Activated CD8-positive, alpha-beta memory T cell treated with anti-CD3 and anti-CD28 coated beads, Interleukin-2, amount 10 ng/mL, durations not matched to agents 7 days and 5 days (primary cell): Measurements from ENCODE around the gene TNFRSF17. TPM values are rescaled to one million over a fixed set of nuclear protein-coding genes. Genes with fewer than 3 reads are reported as not detected.

Experiments used
- ATAC-seq: fragments of 150-1000 bp; cut with Tn5 transposase; one replicate; pipeline ENCODE4 v1.10.0; 2021; ENCODE audit warnings: moderate library complexity
- CTCF ChIA-PET: fragments of 350-600 bp; sonication (Branson Sonifier 250); formaldehyde crosslinking; loops from one replicate; lab custom pipeline; 2021; ENCODE audit warnings: antibody characterized with exemption; lab: Charles Lee
- DNase-seq: peaks from one replicate; pipeline ENCODE4 v3.0.0-alpha.2; 2020
- H3K27ac Mint-ChIP-seq: one replicate; pipeline ENCODE4 v1.8.0; 2021; ENCODE audit warnings: mild to moderate bottlenecking, mixed read lengths
- H3K27me3 Mint-ChIP-seq: one replicate; pipeline ENCODE4 v1.8.0; 2021; ENCODE audit warnings: mixed read lengths
- H3K36me3 Mint-ChIP-seq: one replicate; pipeline ENCODE4 v1.8.0; 2021; ENCODE audit warnings: mild to moderate bottlenecking, mixed read lengths
- H3K4me1 Mint-ChIP-seq: one replicate; pipeline ENCODE4 v1.8.0; 2021; ENCODE audit warnings: mixed read lengths
- H3K4me3 Mint-ChIP-seq: one replicate; pipeline ENCODE4 v1.8.0; 2021; ENCODE audit warnings: mild to moderate bottlenecking, moderate library complexity, mixed read lengths
- H3K9me3 Mint-ChIP-seq: one replicate; pipeline ENCODE4 v1.8.0; 2022; ENCODE audit warnings: low read depth, mixed read lengths
- total RNA-seq, 2 experiments: library from RNA; stranded (reverse); gene quantifications; one replicate each; pipeline ENCODE4 v1.2.3, GENCODE V29; 2021

The TNFRSF17 gene
- total RNA-seq, 2 experiments from 2014 or later, result not detected

GRCh38 chr16:11978080-11978479, 13.1 kb downstream of the TNFRSF17 start:
- H3K27ac Mint-ChIP-seq, result no peak overlapping the region
- H3K27me3 Mint-ChIP-seq, result no peaks in the 10 kb centered on the region
- ATAC-seq, result no peak
- peaks cover 35% of the 10 kb centered on the region for H3K4me1 Mint-ChIP-seq
- CTCF ChIA-PET, result no interaction called here
- no peaks in the 10 kb centered on the region for H3K36me3 Mint-ChIP-seq
- peak overlapping the region; percentile 98 for H3K4me3 Mint-ChIP-seq
- no peak for DNase-seq
- H3K9me3 Mint-ChIP-seq, result no peaks in the 10 kb centered on the region

- ATAC-seq (no peak), DNase-seq (no peak)
- no peaks in the 10 kb centered on the region for H3K36me3 Mint-ChIP-seq
- CTCF ChIA-PET, result no interaction called here
- no peak overlapping the region for H3K27ac Mint-ChIP-seq
- peaks cover 35% of the 10 kb centered on the region for H3K4me1 Mint-ChIP-seq
- no peak overlapping the region for H3K4me3 Mint-ChIP-seq
- no peaks in the 10 kb centered on the region for H3K9me3 Mint-ChIP-seq
- H3K27me3 Mint-ChIP-seq, result no peaks in the 10 kb centered on the region
These were observed 14.1 kb downstream of the TNFRSF17 start for GRCh38 chr16:11979013-11979672.

GRCh38 chr16:11980136-11980844, 15.3 kb downstream of the TNFRSF17 start:
- Mint-ChIP-seq H3K27ac (peak overlapping the region; percentile 23), H3K4me3 (no peak overlapping the region), H3K36me3 (no peaks in the 10 kb centered on the region), H3K9me3 (no peaks in the 10 kb centered on the region), H3K4me1 (peaks cover 34% of the 10 kb centered on the region), H3K27me3 (no peaks in the 10 kb centered on the region)
- no peak for DNase-seq
- no peak for ATAC-seq
- CTCF ChIA-PET, result no interaction called here

GRCh38 chr16:11985250-11985649, 20.2 kb downstream of the TNFRSF17 start:
- DNase-seq (no peak), ATAC-seq (no peak)
- no peak overlapping the region for H3K4me3 Mint-ChIP-seq
- H3K27ac Mint-ChIP-seq, result no peak overlapping the region
- no peaks in the 10 kb centered on the region for H3K9me3 Mint-ChIP-seq
- H3K4me1 Mint-ChIP-seq, result peaks cover 2% of the 10 kb centered on the region
- no peaks in the 10 kb centered on the region for H3K36me3 Mint-ChIP-seq
- H3K27me3 Mint-ChIP-seq, result no peaks in the 10 kb centered on the region
- CTCF ChIA-PET, result no interaction called here

- DNase-seq (no peak), ATAC-seq (no peak)
- Mint-ChIP-seq H3K4me1 (no peaks in the 10 kb centered on the region), H3K4me3 (no peak overlapping the region), H3K27ac (no peak overlapping the region), H3K27me3 (no peaks in the 10 kb centered on the region), H3K9me3 (no peaks in the 10 kb centered on the region), H3K36me3 (no peaks in the 10 kb centered on the region)
- CTCF ChIA-PET, result no interaction called here
These were observed 21.6 kb downstream of the TNFRSF17 start for GRCh38 chr16:11986521-11987057.

- H3K4me3 Mint-ChIP-seq, result no peak overlapping the region
- H3K4me1 Mint-ChIP-seq, result no peaks in the 10 kb centered on the region
- ATAC-seq, result no peak
- H3K9me3 Mint-ChIP-seq, result no peaks in the 10 kb centered on the region
- no peak overlapping the region for H3K27ac Mint-ChIP-seq
- DNase-seq, result no peak
- no peaks in the 10 kb centered on the region for H3K36me3 Mint-ChIP-seq
- CTCF ChIA-PET, result no interaction called here
- H3K27me3 Mint-ChIP-seq, result no peaks in the 10 kb centered on the region
These were observed 23.4 kb downstream of the TNFRSF17 start for GRCh38 chr16:11988258-11988978.

- DNase-seq, result no peak
- H3K36me3 Mint-ChIP-seq, result no peaks in the 10 kb centered on the region
These were observed 25.8 kb downstream of the TNFRSF17 start for GRCh38 chr16:11990702-11991390.

GRCh38 chr16:11992008-11992584, 27.1 kb downstream of the TNFRSF17 start:
- no peak for DNase-seq
- Mint-ChIP-seq H3K4me1 (peaks cover 5% of the 10 kb centered on the region), H3K27me3 (no peaks in the 10 kb centered on the region), H3K27ac (no peak overlapping the region), H3K4me3 (no peak overlapping the region), H3K9me3 (no peaks in the 10 kb centered on the region), H3K36me3 (no peaks in the 10 kb centered on the region)
- CTCF ChIA-PET, result no interaction called here
- no peak for ATAC-seq

More at GRCh38 chr16:11990702-11991390, 25.8 kb downstream of the TNFRSF17 start:
- no peak overlapping the region for H3K27ac Mint-ChIP-seq
- H3K4me1 Mint-ChIP-seq, result peaks cover 5% of the 10 kb centered on the region
- H3K27me3 Mint-ChIP-seq, result no peaks in the 10 kb centered on the region
- no peak overlapping the region for H3K4me3 Mint-ChIP-seq
- ATAC-seq, result no peak
- H3K9me3 Mint-ChIP-seq, result no peaks in the 10 kb centered on the region
- CTCF ChIA-PET, result no interaction called here

GRCh38 chr16:11992586-11993524, 27.8 kb downstream of the TNFRSF17 start:
- Mint-ChIP-seq H3K27me3 (no peaks in the 10 kb centered on the region), H3K9me3 (no peaks in the 10 kb centered on the region), H3K36me3 (no peaks in the 10 kb centered on the region), H3K27ac (no peak overlapping the region), H3K4me3 (no peak overlapping the region), H3K4me1 (peaks cover 5% of the 10 kb centered on the region)
- CTCF ChIA-PET, result no interaction called here
- ATAC-seq (no peak), DNase-seq (no peak)

- no peak overlapping the region for H3K27ac Mint-ChIP-seq
- H3K4me1 Mint-ChIP-seq, result peaks cover 5% of the 10 kb centered on the region
- H3K36me3 Mint-ChIP-seq, result no peaks in the 10 kb centered on the region
- CTCF ChIA-PET, result interaction anchor here (1.1 kb wide), 1 partner anchor 74 kb away, joined by 3 read pairs; no protein-coding TSS in a partner anchor
- no peaks in the 10 kb centered on the region for H3K27me3 Mint-ChIP-seq
- ATAC-seq (no peak), DNase-seq (no peak)
- no peaks in the 10 kb centered on the region for H3K9me3 Mint-ChIP-seq
- no peak overlapping the region for H3K4me3 Mint-ChIP-seq
These were observed 29.4 kb downstream of the TNFRSF17 start for GRCh38 chr16:11994143-11995119.
